Smooth muscle cell of the brain vasculature (primary cell): ENCODE results near the gene IKBKE.

Source experiments
- DNase-seq: peaks from one replicate; pipeline ENCODE4 v3.0.0-alpha.2; 2012; ENCODE audit warnings: low read depth, low spot score

Gene IKBKE

DNA sequence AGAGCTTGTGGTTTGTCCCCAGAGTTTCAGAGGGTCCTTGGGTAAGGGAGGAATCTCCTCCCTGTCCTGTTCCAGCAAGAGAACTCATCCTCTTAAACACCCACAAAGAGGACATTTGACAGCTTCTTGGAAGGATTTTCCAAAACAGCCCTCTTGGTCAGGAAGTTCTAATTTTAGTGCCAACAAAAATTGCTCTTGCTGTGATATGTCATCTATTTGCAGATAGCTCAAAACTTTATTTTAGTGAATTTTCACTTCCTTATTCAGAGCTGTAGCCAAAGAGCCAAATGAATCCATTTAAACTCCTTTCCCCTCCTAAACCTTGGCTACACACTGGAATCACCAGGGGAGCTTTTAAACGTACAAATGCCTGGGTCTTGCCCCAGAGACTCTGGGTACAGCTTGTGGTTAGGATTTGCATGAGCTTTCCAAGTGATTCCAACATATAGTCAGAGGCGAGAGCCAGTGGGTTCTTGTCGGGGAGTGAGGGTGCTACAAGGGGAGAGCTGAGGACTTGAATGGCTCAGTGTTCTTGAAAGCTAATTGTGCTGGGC, 25.3 kb downstream of the IKBKE start:
- no peak for DNase-seq

DNA sequence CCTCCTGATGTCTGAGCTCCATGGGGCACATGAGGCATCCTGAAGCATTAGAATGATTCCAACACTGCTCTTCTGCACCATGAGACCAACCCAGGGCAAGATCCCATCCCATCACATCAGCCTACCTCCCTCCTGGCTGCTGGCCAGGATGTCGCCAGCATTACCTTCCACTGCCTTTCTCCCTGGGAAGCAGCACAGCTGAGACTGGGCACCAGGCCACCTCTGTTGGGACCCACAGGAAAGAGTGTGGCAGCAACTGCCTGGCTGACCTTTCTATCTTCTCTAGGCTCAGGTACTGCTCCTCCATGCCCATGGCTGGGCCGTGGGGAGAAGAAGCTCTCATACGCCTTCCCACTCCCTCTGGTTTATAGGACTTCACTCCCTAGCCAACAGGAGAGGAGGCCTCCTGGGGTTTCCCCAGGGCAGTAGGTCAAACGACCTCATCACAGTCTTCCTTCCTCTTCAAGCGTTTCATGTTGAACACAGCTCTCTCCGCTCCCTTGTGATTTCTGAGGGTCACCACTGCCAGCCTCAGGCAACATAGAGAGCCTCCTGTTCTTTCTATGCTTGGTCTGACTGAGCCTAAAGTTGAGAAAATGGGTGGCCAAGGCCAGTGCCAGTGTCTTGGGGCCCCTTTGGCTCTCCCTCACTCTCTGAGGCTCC, 26.0 kb downstream of the IKBKE start:
- no peak for DNase-seq

GRCh38 chr1:206497363-206497762, 27.1 kb downstream of the IKBKE start:
- DNase-seq: no peak

- no peak for DNase-seq
Observed at GRCh38 chr1:206497774-206498173, 27.5 kb downstream of the IKBKE start.

DNA sequence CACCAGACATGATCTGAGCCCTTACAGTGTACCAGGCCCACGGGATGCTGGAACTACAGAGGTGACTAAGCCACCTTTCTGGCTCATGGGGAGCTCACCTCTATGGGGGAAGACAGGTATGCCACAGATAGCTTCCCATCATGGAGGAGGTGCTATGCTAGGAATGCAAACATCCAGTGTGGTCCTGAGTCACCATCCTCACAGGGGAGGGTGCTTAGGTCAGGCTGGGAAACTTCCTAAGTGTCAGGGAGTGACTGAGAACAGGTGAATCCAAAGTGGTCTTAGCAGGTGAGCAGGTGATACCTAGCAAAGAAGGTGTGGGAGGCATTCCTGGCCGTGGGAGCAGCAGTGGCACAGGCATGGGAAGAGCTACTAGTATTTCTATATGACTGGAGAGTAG, 28.4 kb downstream of the IKBKE start:
- no peak for DNase-seq

GRCh38 chr1:206500046-206500445, 29.8 kb downstream of the IKBKE start:
- no peak for DNase-seq

GRCh38 chr1:206501881-206502280, 31.6 kb downstream of the IKBKE start:
- no peak for DNase-seq

DNA sequence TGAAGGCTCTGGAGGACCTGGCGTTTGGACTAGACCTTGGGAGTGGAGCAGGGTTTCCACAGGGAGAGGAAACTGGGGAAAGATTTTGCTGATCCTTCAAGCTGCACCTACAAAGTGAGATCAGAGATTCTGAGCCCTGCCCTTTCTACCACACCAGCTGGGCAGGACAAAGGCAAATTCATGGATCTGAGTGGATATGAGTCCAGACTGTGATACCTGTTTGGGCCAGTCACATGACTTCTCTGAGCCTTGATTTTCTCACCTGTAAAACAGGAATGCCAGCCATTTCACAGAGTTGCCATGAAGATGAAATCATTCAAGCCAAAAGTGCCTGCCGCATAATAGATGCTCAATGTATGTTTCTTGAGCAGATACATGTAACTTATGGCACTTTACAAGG, 32.1 kb downstream of the IKBKE start:
- no peak for DNase-seq

DNA sequence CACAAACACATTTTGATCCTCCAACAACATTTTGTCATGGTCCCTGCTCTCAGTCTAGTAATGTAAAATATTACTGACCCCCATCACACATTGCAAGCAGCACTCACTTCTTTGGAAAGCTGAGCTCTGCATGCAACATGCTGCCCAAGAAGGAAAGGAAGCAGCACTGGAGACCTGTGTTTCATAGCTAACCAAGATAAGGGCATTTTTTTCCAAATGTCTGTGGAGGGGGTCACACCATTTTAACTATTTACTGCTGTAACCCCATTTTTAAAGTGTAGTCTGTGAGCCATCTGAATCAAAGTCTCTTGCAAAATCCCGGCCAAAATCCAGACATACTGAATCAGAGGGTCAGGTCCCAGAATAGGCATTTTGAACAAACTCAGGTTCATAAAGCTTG, 32.5 kb downstream of the IKBKE start:
- DNase-seq: no peak

GRCh38 chr1:206503591-206504362, 33.5 kb downstream of the IKBKE start:
- peak; percentile 78 for DNase-seq

GRCh38 chr1:206504363-206504713, 34.1 kb downstream of the IKBKE start:
- DNase-seq: no peak

- DNase-seq: no peak
Observed at GRCh38 chr1:206505702-206506355, 35.6 kb downstream of the IKBKE start.

DNA sequence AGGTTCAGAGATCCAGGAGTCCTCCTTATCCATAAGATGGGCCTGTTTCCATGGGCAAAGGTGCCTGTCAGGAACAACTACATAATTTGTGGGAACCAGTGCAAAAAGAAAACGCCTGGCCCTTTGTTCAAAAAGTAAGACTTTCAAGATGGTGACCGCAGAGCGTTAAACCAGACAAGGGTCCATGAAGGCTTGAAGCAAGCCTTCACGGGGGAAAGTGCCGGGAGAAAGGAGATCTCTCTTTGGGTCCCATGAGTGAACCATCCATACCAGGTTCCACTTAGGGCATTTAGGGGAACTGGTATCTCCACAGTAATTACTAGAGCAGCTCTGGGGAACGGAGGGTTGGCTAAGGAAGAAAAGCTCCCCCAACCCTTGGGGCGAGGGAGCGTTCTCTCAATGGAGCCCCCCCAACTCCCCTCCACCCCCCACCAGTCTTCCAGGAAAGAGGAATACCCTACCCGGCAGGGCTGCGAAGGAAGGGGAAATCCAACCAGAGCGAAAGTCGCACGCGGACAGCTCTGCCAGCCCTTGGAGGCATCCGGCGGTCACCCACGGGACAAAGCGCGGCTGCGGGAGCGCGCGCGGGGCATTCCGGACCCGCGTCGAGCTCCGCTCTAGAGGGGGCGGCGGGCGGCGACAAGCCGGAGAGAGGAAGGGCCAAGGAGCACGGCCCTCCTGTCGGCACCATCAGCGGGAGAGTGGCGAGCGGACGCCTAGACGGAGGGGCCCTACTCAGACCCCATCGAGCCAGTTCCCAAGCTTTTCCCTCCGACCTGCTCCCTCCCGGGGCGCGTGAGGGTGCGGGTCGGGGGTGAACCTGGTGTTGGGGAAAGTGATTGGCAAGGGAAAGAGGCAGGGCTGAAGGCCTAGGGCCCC, 36.4 kb downstream of the IKBKE start:
- DNase-seq: no peak

- no peak for DNase-seq
Observed at GRCh38 chr1:206507284-206508129, 37.2 kb downstream of the IKBKE start, which contains the start of gene RASSF5. Gene RASSF5 (plus strand): TSS chr1:206507531. CDS start chr1:206507603, 72 bp downstream.

DNA sequence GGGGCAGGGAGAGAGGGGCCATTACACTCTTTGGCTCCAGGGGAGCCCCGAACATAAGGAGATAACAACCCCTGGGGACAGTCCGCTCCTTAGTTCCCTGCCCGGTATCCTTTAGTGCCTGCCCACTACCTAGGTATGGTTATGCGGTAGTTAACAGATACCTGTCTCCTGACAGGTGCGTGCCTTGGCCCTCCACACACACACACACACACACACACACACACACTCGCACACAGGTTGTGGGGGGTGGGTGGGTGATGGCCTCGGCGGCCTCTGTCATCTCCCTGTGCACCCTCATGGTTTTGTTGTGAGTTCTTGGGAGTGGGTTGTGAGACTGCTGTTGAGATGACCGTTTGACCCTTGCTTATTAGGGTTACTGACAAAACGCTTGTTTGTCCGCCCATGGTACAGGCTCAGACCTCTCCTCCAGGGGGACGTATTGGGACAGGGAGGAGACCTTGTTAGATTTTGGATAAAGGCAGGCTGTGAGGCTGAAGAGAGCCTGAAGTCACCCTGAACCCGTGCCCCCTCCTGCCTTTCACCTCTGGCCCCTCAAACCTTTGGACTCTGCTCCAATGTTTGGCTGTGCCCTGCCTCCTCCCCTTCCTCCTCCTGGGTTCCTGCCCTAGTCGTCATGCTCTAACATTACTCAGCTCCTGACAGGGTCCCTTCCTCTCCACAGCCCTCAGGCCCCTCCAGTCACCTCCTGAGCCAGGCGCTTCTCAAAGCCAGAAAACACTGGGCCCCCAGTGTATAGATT, 38.0 kb downstream of the IKBKE start:
- no peak for DNase-seq

GRCh38 chr1:206508956-206509355, 38.7 kb downstream of the IKBKE start:
- DNase-seq: no peak

- no peak for DNase-seq
Observed at GRCh38 chr1:206509612-206510257, 39.5 kb downstream of the IKBKE start.

DNA sequence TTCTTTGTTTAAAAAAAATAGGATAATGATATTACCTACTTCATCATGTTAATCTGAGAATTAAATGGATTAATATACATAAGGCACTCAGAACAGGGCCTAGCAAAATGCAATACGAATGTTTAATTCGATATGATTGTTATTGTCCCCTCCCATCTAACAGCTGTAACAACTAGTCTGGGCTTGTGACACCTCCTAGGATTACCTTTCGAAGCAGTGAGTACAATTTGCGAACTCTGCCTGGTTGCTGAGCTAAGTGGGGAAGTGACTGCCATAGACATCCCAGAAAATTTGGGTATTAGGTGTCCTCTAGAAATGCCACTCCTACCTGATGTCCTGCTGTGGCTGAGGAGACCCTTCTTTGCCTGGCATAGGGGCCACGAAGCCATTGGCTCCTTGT, 40.1 kb downstream of the IKBKE start:
- DNase-seq: no peak

GRCh38 chr1:206511362-206512057, 41.2 kb downstream of the IKBKE start:
- DNase-seq: no peak
